Measurements from ENCODE around the gene RNF208.

RNF208 gene

DNA sequence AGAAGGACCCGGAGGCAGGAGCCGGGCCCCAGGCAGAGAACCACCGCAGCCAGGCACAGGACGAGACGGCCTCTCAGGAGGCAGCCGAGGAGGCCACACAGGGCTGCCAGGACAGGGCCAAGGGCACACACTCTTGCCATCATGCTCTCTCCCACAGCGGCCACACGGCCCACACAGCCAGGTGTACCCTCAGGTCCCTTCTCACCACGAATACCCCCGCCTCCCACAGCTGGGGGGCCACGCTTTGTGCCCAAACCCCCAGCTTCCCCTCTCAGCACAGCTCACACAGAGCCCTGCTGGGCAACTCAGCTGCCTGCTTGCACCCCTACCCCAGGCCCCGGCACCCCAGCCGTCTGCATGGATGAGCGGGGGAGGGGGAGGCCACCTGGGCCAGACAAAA, 28.3 kb downstream of the RNF208 start:
- no peak for DNase-seq (ENCODE audit: low read depth in 1 of 2, low spot score in 1 of 2)

DNA sequence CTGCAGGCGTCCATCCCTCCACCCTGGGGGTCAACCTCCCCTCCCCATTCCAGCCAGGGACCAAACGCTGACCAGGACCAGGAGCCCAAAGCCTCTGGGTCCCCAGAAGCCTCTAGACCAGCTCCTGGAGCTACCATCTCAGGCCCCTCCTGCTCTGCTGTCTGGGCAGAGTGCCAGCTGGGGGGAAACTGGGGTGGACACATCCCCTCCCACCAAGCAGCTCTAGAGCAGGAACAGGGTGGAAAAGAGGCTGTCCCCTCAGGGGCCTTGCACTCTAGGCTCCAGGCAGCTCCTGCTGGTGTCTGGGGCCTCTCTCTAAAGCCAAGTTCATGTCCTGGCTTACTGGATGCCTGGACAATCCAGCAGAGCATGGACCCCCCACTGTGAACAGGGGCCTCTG, 29.2 kb downstream of the RNF208 start:
- no peak for DNase-seq (ENCODE audit: low read depth in 1 of 2, low spot score in 1 of 2)

DNA sequence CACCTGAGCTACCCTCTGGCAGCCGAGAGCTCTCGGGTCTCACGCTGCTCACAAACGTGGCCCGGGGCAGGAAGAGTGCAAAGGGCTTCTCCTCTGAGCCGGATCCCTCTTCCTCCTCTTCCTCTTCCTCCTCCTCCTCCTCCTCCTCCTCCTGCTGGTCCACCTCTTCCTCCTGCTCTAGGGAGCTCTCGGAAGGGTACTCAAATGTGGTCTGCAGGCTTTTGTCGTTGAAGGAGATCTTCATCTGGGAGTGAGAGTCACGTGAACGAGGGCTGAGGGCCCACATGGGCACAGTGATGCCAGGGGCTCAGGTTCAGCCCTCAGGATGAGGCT, 29.6 kb downstream of the RNF208 start:
- DNase-seq (ENCODE audit: low read depth in 1 of 2, low spot score in 1 of 2) = no peak

GRCh38 chr9:137191691-137192447, 30.2 kb downstream of the RNF208 start:
- no peak for DNase-seq (ENCODE audit: low read depth in 1 of 2, low spot score in 1 of 2)

GRCh38 chr9:137191245-137191644, 30.8 kb downstream of the RNF208 start:
- no peak for DNase-seq (ENCODE audit: low read depth in 1 of 2, low spot score in 1 of 2)

GRCh38 chr9:137190315-137190856, 31.7 kb downstream of the RNF208 start:
- DNase-seq (ENCODE audit: low read depth in 1 of 2, low spot score in 1 of 2) = no peak

DNA sequence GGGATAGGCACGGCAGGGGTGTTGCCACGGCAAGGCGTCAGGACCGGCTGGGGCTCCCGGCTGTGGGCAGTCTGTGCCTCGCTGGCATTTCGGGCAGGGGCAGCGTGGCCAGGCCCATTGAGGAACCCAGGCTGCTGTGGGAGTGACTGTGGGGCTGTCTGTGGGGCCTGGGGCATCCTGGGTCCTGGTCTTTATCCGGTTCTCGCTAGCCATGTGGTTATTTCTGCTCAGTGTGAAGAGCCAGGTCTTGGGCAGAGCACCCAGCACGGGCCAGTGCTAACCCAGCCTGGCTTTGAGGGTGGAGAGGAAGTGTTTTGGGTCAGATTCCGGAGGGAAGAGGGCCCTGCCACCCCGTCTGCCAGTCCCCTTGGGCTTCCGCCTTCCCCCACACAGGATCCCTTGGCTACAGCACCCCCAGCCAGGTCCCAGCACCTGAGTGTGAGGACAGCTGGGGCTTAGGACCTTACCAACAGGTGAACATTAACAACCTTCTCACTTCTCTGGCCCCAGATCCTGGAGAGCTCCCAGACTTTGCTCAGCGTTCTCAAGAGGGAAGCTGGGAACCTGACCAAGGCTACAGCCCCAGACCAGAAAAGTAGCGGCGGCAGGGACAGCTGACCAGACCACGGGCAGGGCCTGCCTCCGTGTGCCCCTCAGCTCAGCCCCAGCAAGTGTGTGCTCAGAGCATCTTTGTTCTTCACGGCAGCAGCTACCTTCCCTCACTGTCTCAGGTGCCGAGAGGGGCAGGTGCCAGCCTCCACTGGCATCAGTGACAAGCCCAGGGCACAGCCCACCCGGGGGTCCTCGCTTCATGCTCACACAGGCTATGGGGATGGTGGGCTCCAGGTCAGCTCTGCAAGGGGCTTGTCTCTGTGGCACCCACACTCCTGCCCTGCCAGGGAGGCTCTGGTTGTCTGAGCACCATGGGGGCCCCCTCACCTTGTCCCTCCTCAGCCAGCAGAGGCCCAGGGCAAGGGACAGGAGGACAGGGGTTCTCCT, 32.4 kb downstream of the RNF208 start:
- DNase-seq (ENCODE audit: low read depth in 1 of 2, low spot score in 1 of 2) = no peak

- peak; percentile 87 to 91 for DNase-seq (ENCODE audit: low read depth in 1 of 2, low spot score in 1 of 2)
Observed at GRCh38 chr9:137188490-137189296, 33.3 kb downstream of the RNF208 start, which contains the start of the genes ANAPC2 and SSNA1. ANAPC2 (minus strand) TSS chr9:137188560; CDS start chr9:137188532, 28 bp downstream. SSNA1 (plus strand) TSS chr9:137188676; CDS start chr9:137188727, 51 bp downstream.

DNA sequence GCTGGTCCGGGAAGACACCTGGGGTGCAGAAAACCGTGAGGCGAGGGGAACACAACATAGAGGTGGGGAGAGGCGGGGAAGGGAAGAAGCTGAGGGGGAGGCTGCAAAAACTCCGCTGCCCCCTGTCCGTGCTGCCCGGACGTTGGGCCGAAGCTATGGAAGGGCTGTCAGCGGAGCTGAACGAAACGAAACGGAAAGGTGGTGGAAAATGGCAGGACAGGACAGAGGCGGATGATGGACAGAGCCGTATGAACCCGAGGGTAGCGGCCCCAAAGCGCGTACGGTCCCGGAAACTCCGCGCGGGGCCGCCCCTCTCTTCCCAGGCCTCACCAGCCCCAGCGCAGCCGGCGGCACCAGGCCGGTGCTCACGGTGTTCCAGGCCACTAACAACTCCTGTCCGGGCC, 34.0 kb downstream of the RNF208 start:
- DNase-seq (ENCODE audit: low read depth in 1 of 2, low spot score in 1 of 2) = no peak

- DNase-seq (ENCODE audit: low read depth in 1 of 2, low spot score in 1 of 2) = no peak
Observed at GRCh38 chr9:137187386-137187785, 34.7 kb downstream of the RNF208 start.

DNA sequence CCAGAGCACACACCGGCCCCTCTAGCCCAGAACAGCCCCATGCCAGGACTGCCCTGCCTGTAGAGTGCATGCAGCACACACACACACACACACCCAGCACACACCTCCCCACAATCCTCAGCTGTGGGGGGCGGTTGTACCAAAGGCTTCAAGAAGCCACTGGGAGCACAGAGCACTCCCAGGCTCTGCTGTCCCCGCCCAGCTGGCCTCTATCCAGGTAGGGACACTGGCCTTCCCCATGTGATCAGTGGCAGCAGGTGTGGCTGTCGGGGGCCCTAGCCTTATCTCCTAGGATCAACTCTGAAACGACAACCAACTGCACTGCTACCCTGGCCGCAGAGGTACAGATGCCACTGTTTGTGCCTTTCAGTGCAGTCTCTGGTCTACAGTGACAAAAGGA, 35.7 kb downstream of the RNF208 start:
- no peak for DNase-seq (ENCODE audit: low read depth in 1 of 2, low spot score in 1 of 2)

- no peak for DNase-seq (ENCODE audit: low read depth in 1 of 2, low spot score in 1 of 2)
Observed at GRCh38 chr9:137185921-137186320, 36.1 kb downstream of the RNF208 start.

DNA sequence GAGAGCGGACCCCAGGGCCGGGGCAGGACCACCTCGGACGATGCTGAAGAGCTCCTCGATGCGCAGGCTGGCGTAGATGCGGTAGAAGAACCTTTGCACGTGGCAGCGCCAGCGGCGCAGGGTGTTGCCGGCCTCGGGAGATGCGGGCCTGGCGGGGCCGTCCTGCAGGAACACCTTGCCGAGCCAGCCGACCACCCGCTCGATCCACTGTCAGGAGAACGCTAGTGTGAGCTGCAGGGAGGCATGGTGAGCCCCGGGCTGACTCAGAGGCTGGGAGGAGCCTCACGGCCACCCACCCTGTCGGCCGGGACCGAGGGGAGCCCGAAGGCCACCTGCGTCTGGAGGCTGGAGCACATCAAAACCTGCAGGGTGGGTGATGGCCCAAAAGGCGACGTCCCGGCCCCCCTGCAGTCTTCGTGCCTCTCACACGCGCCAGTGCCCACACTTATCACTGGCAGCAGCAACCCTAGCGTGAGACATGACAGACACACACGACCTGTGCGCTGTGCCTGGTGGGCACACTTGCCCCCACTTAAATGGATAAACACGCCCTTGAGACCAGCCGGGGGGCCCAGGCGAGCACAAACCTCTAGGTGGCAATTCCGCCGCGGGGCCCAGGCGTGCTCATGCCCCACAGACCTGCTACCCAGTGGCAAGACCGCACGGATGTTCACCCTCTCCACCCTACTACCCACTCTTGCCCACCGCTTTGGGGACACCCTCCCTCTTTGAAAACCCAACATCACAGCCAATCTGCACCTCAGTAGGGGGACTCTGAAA, 37.0 kb downstream of the RNF208 start:
- DNase-seq (ENCODE audit: low read depth in 1 of 2, low spot score in 1 of 2) = no peak

- no peak for DNase-seq (ENCODE audit: low read depth in 1 of 2, low spot score in 1 of 2)
Observed at GRCh38 chr9:137183980-137184595, 38.0 kb downstream of the RNF208 start.

DNA sequence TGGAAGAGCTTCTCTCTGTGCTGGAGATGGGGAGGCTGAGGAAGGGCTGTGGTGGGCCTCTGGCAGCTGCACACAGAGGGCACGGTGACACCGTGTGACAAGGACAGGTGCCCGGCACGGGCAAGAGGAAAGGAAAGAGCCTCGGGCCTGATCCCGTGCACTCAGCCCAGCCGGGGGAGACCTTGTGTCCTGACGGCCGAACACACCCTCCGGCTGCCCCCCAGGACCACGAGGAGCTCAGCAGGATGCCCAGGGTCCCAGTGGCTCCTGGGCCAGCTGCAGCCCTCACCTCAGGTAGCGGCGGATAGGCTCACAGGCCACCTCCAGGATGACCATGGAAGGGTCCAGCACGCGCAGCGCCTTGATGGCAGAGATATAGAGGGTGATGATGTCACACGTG, 39.2 kb downstream of the RNF208 start:
- DNase-seq (ENCODE audit: low read depth in 1 of 2, low spot score in 1 of 2) = no peak

DNA sequence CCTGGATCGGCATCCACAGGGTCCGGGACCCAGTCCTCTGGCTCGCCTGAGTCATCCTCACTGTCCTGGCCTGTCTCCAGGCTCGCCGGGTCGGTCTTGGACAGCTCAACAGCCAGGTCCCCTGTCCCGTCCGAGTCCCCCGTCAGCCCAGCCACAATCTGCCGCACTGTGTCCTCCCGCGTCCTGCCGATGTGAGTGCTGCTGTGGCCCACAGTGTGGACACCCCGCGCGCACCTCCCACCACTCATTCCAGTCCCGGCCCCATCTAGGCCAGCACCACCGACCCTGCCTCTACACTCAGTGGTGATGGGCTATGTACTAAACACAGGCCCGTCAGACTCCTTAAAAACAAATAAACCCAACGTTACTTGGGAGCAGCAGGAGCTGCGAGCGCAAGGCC, 40.4 kb downstream of the RNF208 start:
- DNase-seq (ENCODE audit: low read depth in 1 of 2, low spot score in 1 of 2) = no peak

- no peak for DNase-seq (ENCODE audit: low read depth in 1 of 2, low spot score in 1 of 2)
Observed at GRCh38 chr9:137180491-137180890, 41.5 kb downstream of the RNF208 start.

GRCh38 chr9:137179761-137180160, 42.3 kb downstream of the RNF208 start:
- no peak for DNase-seq (ENCODE audit: low read depth in 1 of 2, low spot score in 1 of 2)

- no peak for DNase-seq (ENCODE audit: low read depth in 1 of 2, low spot score in 1 of 2)
Observed at GRCh38 chr9:137178939-137179630, 43.0 kb downstream of the RNF208 start.

Measured in activated CD4-positive, alpha-beta T cell treated with anti-CD3 and anti-CD28 coated beads, Interleukin-2, amount 50 U/mL, for 24 hours (primary cell).